Body of pancreas (tissue), 4 donors: ENCODE data around the gene STK39.

Source experiments
- POLR2A ChIP-seq, 3 donors: fragments of 450-650 bp; IDR thresholded peaks; one replicate each; pipeline ENCODE4 v1.6.1; 2016; ENCODE audit warnings: antibody characterized with exemption in 3 of 3, mild to moderate bottlenecking in 2 of 3
- TF ChIP-seq, protein P1 (sequence below), 7 experiments: fragments of 450-650 bp in 4 of 7; fragments of 200-600 bp in 3 of 7; sonication (generic) in 3 of 7; IDR thresholded peaks; one replicate each; pipeline ENCODE4 v1.5.1; 2016 to 2019; ENCODE audit warnings: antibody characterized with exemption in 7 of 7

DNA sequence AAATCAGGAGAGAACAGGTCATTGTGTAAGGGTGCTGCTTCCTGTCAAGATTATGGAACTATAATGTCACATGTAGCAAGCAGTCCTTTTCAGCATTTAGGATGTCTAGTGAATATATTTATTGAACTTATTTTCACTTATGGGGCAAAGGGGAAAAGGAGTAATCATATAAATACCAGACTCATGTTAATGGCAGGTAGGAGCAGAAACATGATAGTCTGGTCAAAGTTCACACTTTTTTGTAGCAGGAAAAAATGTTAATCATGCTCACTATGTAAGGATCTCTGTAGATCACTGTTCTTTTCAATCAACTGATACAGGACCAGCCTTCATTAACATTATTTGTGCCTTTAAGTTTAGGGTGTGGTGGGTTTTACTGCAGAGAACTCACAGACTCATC, 219.0 kb downstream of the STK39 start:
- TF ChIP-seq, protein P1, sequence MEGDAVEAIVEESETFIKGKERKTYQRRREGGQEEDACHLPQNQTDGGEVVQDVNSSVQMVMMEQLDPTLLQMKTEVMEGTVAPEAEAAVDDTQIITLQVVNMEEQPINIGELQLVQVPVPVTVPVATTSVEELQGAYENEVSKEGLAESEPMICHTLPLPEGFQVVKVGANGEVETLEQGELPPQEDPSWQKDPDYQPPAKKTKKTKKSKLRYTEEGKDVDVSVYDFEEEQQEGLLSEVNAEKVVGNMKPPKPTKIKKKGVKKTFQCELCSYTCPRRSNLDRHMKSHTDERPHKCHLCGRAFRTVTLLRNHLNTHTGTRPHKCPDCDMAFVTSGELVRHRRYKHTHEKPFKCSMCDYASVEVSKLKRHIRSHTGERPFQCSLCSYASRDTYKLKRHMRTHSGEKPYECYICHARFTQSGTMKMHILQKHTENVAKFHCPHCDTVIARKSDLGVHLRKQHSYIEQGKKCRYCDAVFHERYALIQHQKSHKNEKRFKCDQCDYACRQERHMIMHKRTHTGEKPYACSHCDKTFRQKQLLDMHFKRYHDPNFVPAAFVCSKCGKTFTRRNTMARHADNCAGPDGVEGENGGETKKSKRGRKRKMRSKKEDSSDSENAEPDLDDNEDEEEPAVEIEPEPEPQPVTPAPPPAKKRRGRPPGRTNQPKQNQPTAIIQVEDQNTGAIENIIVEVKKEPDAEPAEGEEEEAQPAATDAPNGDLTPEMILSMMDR (IDR thresholded peaks at IDR 0.05): no peak
- no peak for TF ChIP-seq POLR2A (IDR thresholded peaks at IDR 0.05)
